ENCODE results near the gene NDUFB2.

GRCh38 chr7:140738280-140738679 is 41.8 kb downstream of the NDUFB2 start:
- TF ChIP-seq CTCF (IDR thresholded peaks at IDR 0.05) (no peak), POLR2A (IDR thresholded peaks at IDR 0.05) (no peak)

Measured in testis (tissue), 2 donors.